GM10266 (cell line): ENCODE data around the gene SLC34A2.

Source experiments
- DNase-seq: peaks from one replicate; pipeline ENCODE4 v3.0.0; 2012; ENCODE audit errors: extremely low spot score
- TF ChIP-seq, protein P1 (sequence below): IDR thresholded peaks from 2 replicates; pipeline ENCODE4 v1.5.1; 2012; ENCODE audit warnings: mild to moderate bottlenecking, low read depth; ENCODE audit not compliant: control insufficient read depth, insufficient read depth; ENCODE audit errors: missing control alignments

SLC34A2 gene

DNA sequence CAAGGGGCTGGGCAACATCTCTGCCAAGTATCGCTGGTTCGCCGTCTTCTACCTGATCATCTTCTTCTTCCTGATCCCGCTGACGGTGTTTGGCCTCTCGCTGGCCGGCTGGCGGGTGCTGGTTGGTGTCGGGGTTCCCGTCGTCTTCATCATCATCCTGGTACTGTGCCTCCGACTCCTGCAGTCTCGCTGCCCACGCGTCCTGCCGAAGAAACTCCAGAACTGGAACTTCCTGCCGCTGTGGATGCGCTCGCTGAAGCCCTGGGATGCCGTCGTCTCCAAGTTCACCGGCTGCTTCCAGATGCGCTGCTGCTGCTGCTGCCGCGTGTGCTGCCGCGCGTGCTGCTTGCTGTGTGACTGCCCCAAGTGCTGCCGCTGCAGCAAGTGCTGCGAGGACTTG, 20.6 kb downstream of the SLC34A2 start:
- TF ChIP-seq, protein P1, sequence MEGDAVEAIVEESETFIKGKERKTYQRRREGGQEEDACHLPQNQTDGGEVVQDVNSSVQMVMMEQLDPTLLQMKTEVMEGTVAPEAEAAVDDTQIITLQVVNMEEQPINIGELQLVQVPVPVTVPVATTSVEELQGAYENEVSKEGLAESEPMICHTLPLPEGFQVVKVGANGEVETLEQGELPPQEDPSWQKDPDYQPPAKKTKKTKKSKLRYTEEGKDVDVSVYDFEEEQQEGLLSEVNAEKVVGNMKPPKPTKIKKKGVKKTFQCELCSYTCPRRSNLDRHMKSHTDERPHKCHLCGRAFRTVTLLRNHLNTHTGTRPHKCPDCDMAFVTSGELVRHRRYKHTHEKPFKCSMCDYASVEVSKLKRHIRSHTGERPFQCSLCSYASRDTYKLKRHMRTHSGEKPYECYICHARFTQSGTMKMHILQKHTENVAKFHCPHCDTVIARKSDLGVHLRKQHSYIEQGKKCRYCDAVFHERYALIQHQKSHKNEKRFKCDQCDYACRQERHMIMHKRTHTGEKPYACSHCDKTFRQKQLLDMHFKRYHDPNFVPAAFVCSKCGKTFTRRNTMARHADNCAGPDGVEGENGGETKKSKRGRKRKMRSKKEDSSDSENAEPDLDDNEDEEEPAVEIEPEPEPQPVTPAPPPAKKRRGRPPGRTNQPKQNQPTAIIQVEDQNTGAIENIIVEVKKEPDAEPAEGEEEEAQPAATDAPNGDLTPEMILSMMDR = no peak

DNA sequence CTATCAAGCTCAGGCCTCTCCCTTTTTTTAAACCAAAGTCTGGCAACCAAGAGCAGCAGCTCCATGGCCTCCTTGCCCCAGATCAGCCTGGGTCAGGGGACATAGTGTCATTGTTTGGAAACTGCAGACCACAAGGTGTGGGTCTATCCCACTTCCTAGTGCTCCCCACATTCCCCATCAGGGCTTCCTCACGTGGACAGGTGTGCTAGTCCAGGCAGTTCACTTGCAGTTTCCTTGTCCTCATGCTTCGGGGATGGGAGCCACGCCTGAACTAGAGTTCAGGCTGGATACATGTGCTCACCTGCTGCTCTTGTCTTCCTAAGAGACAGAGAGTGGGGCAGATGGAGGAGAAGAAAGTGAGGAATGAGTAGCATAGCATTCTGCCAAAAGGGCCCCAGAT, 21.5 kb downstream of the SLC34A2 start:
- TF ChIP-seq, protein P1 = no peak
- DNase-seq = no peak

More for the DNA sequence above, 20.6 kb downstream of the SLC34A2 start:
- no peak for DNase-seq

DNA sequence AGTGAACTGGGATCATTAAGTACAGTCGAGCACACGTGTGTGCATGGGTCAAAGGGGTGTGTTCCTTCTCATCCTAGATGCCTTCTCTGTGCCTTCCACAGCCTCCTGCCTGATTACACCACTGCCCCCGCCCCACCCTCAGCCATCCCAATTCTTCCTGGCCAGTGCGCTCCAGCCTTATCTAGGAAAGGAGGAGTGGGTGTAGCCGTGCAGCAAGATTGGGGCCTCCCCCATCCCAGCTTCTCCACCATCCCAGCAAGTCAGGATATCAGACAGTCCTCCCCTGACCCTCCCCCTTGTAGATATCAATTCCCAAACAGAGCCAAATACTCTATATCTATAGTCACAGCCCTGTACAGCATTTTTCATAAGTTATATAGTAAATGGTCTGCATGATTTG, 22.3 kb downstream of the SLC34A2 start:
- no peak for DNase-seq
- TF ChIP-seq, protein P1 = no peak

DNA sequence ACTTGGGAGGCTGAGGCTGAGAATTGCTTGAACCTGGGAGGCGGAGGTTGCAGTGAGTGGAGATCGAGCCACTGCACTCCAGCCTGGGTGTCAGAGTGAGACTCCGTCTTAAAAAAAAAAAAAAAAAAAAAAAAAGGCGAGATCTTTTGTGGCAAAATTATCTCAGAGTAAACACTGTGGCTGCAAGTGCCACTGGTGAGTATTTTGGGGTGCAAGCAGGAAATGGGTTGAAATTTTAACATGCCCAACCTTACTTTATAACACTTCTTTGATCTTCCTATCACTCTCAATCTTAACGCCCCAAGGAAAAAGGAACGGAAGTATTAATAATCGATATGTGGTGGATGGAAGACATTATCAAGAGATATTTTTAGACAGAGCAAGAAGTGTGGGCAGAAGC, 32.1 kb downstream of the SLC34A2 start:
- DNase-seq = no peak
- TF ChIP-seq, protein P1 = no peak

DNA sequence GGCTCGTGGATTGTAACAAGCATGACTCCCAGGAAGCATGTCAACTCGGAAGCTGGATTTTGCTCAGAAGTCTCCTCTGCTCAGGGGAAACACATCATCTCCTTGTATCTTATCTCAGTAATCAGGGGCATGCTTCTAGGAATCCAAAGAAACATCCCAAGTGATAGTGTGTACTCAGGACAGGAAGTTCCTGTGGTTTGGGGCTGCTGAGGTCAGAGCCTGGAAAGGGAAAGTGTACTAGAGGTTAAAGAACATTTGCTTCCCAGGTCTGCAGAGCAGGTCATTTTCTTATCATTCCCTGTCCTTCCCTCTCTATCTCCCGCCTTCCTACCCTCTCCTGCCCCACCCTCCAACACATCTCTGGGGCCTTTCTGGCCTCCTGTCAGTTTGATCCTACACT, 38.8 kb downstream of the SLC34A2 start:
- TF ChIP-seq, protein P1 = no peak
- DNase-seq = no peak

DNA sequence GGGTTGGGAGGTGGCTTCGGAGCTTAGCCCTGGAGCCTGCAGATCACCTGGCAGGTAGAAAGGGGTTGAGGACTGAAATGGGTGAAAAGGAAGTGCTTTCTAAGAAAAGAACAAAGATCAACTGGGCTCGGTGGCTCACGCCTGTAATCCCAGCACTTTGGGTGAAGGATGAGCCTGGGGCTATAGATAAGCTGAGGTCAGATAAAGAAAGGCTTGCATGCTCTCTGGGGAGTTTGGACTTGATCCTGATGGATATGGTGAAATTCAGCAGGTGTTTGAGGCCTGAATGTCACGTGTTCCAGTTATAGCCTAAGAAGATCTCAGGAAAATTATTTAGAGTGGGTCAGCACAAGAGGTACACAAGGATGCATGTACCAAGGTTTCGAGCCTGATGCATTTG, 40.8 kb downstream of the SLC34A2 start:
- TF ChIP-seq, protein P1 = no peak
- DNase-seq = no peak

DNA sequence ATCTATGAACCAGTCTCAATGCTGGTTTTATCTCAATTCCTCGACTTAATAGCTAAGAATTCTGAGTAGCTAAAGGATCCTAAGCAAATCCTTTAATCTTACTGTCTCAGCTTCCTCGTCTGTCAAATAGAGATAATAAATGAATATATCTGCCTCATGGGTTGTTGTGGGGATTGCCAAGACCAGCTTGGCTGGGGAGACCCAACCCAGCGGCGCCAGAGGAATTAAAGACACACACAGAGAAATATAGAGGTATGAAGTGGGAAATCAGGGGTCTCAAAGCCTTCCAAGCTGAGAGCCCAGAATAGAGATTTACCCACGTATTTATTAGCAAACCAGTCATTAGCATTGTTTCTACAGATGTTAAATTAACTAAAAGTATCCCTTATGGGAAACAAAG, 41.9 kb downstream of the SLC34A2 start:
- TF ChIP-seq, protein P1 = no peak
- no peak for DNase-seq
